ENCODE results near the gene FARSB. TPM values are rescaled to one million over a fixed set of nuclear protein-coding genes. Genes with fewer than 3 reads are reported as not detected.
"Not testable (repeated sequence)": the region's sequence is repeated elsewhere in the genome, so short reads cannot be mapped to it uniquely, and the experiment has no call there.

FARSB gene
- total and polyA plus RNA-seq, 2 donors: 15.1 to 17.1 TPM

DNA sequence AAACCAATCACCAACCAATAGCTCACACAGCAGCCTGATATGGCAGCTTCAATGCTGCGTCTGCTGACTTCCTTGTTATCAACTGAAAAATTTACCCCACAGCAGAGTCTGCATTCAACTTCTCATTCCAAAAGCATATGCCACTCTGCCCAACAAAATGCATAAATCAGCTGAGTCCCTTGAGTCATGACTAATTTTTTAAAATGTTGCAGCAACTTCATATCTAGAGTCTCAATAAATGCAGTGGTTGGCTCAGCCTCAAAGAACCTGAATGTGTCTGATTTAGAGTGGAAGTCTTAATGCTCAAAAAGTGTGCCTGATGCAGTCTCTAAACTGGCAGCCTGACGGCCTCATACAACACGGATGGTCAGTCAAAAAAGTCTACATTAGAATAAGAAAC is 46.5 kb downstream of the FARSB start:
- Histone ChIP-seq H3K4me3 (ENCODE audit: low read depth, low read length) (no peak overlapping the region), H3K36me3 (ENCODE audit: insufficient read depth) (no peaks in the 10 kb centered on the region), H3K4me1 (ENCODE audit: insufficient read depth) (no peaks in the 10 kb centered on the region), H3K27ac (ENCODE audit: low read depth) (no peak overlapping the region)
- WGBS: 87% methylated on average over 3 of the region's 3 CpGs
- no peak for DNase-seq (ENCODE audit: extremely low spot score)

DNA sequence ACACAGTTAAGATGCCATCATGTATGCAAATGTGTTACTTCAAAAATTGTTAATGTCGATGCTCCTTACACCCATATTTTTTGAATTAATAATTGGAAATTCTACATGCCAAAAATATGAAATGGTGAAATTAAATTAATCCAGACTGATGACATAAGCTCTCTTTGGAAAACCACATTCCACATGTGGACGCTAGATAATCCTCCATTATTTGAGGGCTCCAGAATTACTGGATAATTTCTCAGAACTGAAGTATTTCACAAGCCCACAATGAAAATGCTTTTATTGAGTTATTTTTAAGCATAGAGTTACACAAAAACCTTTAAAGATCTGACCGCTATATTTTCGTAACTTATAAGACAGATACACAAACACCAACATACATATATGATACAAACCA is 47.8 kb downstream of the FARSB start:
- H3K36me3 ChIP-seq (ENCODE audit: insufficient read depth): no peaks in the 10 kb centered on the region

DNA sequence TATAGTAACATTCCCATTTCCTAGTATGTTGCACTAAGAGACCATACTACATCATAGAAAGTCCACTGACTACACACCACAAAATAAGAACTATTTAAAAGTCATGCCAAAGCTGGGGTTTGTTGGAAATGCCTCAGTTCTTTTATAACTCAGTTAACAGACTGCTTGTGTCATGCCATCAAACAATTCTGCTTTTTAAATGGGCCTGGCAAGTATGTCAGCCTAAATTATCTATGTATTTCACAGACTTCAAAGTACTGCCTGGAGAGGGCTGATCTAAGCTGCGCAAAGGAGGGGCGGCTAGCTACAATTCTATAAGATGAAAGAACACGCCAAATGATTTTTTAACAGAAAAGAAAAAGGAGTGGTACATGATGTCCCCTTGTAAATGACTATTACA is 49.6 kb downstream of the FARSB start:
- no peak for DNase-seq (ENCODE audit: extremely low spot score)

More for the DNA sequence above, 47.8 kb downstream of the FARSB start:
- no peaks in the 10 kb centered on the region for H3K4me1 ChIP-seq (ENCODE audit: insufficient read depth)
- no peak overlapping the region for H3K27ac ChIP-seq (ENCODE audit: low read depth)
- 70% methylated on average over 4 of the region's 4 CpGs for WGBS
- no peak for DNase-seq (ENCODE audit: extremely low spot score)
- no peak overlapping the region for H3K4me3 ChIP-seq (ENCODE audit: low read depth, low read length)

DNA sequence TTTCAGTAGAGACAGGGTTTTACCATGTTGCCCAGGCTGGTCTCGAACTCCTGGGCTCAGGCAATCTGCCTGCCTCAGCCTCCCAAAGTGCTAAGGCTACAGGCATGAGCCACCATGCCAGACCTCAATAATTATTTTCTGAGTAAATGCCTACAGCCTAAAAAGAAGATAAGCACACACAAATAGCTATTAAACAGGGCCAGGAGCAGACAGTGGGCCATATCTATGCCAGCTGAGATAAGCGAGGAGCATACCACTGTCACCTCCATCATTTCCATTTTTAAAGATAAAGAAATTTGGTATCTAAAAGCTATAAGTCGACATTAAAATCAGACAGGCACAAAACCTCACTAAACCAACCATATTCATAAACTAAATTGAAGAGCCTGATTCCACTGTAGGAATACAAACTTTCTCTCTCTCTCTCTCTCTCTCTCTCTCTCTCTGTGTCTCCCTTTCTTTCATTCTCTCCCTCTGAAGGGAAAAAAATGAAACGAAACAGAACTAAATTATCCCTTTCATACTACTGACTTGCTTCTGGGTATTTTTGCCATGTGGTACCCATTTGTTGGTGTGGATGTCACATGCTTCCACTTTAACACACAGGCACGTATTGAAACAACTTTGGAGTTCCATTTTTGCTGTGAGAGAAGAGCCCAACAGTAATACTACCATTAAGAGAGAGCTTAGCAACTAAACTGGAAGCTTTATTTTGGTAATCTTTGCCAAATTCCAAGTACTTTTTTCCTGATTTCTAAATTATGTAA is 51.0 kb downstream of the FARSB start:
- no peak overlapping the region for H3K4me3 ChIP-seq (ENCODE audit: low read depth, low read length)
- no peak overlapping the region for H3K27ac ChIP-seq (ENCODE audit: low read depth)
- no peaks in the 10 kb centered on the region for H3K36me3 ChIP-seq (ENCODE audit: insufficient read depth)
- DNase-seq (ENCODE audit: extremely low spot score): no peak
- 85% methylated on average over 5 of the region's 5 CpGs for WGBS
- no peaks in the 10 kb centered on the region for H3K4me1 ChIP-seq (ENCODE audit: insufficient read depth)

More for the DNA sequence above, 49.6 kb downstream of the FARSB start:
- H3K36me3 ChIP-seq (ENCODE audit: insufficient read depth): no peaks in the 10 kb centered on the region
- H3K4me3 ChIP-seq (ENCODE audit: low read depth, low read length): no peak overlapping the region
- H3K27ac ChIP-seq (ENCODE audit: low read depth): no peak overlapping the region
- 95% methylated on average over 3 of the region's 3 CpGs for WGBS
- no peaks in the 10 kb centered on the region for H3K4me1 ChIP-seq (ENCODE audit: insufficient read depth)

DNA sequence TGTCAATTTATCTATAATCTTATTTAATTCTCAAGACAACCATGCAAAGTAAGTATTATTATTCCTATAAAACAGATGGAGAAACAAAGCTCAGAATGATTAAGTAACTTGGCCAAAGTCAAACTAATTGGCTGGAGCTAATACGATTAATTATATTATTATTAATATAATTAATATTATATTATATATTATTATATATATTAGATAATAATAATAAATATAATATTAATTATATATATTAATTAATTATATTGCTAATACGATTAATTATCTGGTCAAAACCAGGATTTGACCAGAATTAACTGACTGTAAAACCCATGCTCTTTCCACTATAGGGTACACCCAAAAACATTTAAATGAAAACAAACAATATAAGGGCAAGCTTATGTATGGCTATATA is 52.4 kb downstream of the FARSB start:
- 98% methylated on average over 2 of the region's 2 CpGs for WGBS
- H3K27ac ChIP-seq (ENCODE audit: low read depth): no peak overlapping the region
- DNase-seq (ENCODE audit: extremely low spot score): no peak
- H3K4me3 ChIP-seq (ENCODE audit: low read depth, low read length): no peak overlapping the region
- H3K36me3 ChIP-seq (ENCODE audit: insufficient read depth): no peaks in the 10 kb centered on the region
- no peaks in the 10 kb centered on the region for H3K4me1 ChIP-seq (ENCODE audit: insufficient read depth)

DNA sequence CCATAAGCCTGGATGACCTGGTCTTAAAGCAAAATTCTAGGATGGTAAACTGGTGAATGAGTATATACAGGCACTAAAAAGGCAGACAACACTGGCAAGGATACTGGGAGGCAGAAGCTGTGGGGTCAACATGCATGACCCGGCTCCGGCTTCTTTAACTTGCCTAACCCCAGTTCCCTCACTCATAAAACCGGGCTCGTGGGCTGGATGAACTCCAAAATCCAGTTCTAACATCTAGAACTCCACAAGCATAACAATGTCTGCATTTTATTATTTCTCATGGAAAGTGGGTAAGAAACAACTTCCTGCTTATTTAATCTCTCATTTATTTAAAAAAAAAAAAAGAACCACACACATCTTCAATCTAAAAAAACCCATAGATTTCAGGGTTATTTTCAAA is 57.3 kb downstream of the FARSB start:
- DNase-seq (ENCODE audit: extremely low spot score): no peak
- 56% methylated on average over 4 of the region's 4 CpGs for WGBS
- no peaks in the 10 kb centered on the region for H3K36me3 ChIP-seq (ENCODE audit: insufficient read depth)
- no peak overlapping the region for H3K4me3 ChIP-seq (ENCODE audit: low read depth, low read length)
- H3K27ac ChIP-seq (ENCODE audit: low read depth): no peak overlapping the region
- no peaks in the 10 kb centered on the region for H3K4me1 ChIP-seq (ENCODE audit: insufficient read depth)

DNA sequence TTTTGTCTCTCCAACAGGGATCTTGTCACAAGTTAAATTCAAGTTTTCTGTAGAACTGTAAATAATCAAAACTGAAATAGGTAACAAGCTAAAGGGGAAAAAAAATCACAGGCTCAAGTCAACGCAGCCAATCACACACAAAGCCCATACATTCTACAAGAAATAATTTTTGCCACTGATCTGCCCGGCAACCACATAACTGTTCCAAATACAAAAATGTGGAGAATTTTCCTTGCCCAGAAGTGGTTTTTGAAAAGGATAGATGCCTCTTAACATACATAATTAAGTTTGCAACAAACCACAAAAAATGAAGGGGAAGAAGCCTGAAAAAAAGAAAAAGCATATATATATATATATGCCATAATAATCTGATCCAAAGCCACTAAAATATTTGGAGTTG is 60.3 kb downstream of the FARSB start:
- WGBS: 91% methylated on average over 2 of the region's 2 CpGs
- H3K4me1 ChIP-seq (ENCODE audit: insufficient read depth): no peaks in the 10 kb centered on the region
- no peak overlapping the region for H3K27ac ChIP-seq (ENCODE audit: low read depth)
- DNase-seq (ENCODE audit: extremely low spot score): no peak
- H3K36me3 ChIP-seq (ENCODE audit: insufficient read depth): peaks cover 4% of the 10 kb centered on the region
- no peak overlapping the region for H3K4me3 ChIP-seq (ENCODE audit: low read depth, low read length)

DNA sequence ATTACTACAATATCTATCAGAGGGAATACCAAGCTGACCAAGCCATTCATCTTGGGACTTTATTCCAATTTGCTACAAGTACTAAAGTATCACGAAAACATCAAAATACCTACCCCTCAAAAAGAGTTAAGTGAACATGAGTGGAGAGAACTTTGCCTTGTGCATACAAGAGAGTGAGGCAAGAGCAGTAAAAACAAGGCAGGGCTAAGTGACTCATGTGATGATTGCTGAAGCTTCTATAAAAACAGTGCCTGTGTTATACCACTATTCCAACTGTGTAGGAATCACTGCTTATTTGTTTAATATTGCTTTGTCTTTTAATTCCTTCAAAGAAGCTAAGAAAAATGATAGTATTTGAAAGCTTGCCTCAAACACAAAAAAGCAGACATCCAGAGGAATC is 61.2 kb downstream of the FARSB start:
- Histone ChIP-seq H3K4me1 (ENCODE audit: insufficient read depth) (no peaks in the 10 kb centered on the region), H3K36me3 (ENCODE audit: insufficient read depth) (peaks cover 4% of the 10 kb centered on the region), H3K27ac (ENCODE audit: low read depth) (no peak overlapping the region), H3K4me3 (ENCODE audit: low read depth, low read length) (no peak overlapping the region)
- 96% methylated on average over 1 of the region's 1 CpG for WGBS
- DNase-seq (ENCODE audit: extremely low spot score): no peak

DNA sequence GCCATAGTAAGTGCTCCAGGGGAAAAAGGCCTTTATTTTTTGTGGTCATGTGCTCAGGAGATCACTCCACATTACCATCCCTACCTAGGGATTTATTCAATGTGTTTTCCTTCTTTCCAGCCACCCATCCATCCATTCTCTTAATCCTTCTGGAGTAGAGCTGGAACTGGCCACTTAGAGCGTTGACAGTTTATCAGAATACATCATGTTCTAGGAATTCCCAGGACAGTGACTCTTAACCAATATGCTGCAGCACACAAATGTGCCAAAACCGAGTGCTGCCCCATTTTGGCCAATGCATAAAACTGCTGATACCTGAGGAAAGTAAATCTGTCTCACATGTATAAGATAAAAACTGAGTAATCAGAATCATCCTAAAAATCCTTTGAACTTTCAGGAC is 63.7 kb downstream of the FARSB start:
- H3K4me3 ChIP-seq (ENCODE audit: low read depth, low read length): no peak overlapping the region
- no peak overlapping the region for H3K27ac ChIP-seq (ENCODE audit: low read depth)
- 82% methylated on average over 2 of the region's 2 CpGs for WGBS
- DNase-seq (ENCODE audit: extremely low spot score): no peak
- H3K36me3 ChIP-seq (ENCODE audit: insufficient read depth): peaks cover 4% of the 10 kb centered on the region
- H3K4me1 ChIP-seq (ENCODE audit: insufficient read depth): no peaks in the 10 kb centered on the region

DNA sequence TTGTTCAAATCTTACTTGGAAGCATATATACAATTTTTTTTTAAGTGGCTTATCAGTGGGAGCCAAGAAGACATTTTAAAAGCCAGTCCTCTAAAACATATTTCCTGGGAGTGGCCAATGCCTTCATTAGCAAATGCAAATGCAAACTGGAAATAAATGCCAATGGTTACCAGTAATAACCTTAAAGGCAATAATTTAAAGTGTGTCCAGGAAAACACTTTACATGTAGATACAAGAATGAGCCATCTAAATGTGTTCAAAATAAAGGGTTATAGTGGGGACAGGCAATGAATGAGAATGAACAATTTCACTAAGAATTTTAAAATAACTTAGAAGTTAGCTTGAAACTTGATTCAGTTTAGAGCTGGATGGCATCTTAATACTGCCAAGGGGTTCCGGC is 64.2 kb downstream of the FARSB start:
- Histone ChIP-seq H3K27ac (ENCODE audit: low read depth) (no peak overlapping the region), H3K36me3 (ENCODE audit: insufficient read depth) (peaks cover 4% of the 10 kb centered on the region), H3K4me1 (ENCODE audit: insufficient read depth) (no peaks in the 10 kb centered on the region), H3K4me3 (ENCODE audit: low read depth, low read length) (no peak overlapping the region)
- WGBS: 95% methylated on average over 1 of the region's 1 CpG
- DNase-seq (ENCODE audit: extremely low spot score): no peak

DNA sequence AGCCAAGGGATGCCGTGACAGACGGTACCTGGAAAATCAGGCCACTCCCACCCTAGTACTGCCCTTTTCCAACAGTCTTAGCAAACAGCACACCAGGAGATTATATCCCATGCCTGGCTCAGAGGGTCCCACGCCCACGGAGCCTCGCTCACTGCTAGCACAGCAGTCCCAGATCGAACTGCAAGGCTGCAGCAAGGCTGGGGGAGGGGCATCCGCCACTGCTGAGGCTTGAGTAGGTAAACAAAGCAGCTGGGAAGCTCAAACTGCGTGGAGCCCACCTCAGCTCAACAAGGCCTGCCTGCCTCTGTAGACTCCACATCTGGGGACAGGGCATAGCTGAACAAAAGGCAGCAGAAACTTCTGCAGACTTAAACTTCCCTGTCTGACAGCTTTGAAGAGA is 71.3 kb downstream of the FARSB start:
- 97% methylated on average over 8 of the region's 8 CpGs for WGBS

DNA sequence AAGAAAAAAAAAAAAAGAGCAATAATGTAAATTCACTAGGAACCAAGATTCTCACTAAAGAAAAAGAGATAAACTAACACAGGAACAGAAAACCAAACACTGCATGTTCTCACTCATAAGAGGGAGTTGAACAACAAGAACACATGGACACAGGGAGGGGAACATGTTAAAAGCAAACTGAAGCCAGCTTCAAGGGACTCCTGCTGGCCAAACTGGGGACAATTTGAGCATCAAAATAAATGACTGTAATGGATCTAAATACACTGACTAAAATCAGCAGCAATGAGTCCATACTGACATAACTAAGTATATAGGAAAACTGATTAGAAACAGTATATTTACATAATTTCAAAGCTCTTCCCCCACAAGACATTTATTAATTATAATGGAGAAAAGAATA is 73.0 kb downstream of the FARSB start:
- Histone ChIP-seq H3K4me3 (ENCODE audit: low read depth, low read length) (no peak overlapping the region), H3K36me3 (ENCODE audit: insufficient read depth) (no peaks in the 10 kb centered on the region), H3K4me1 (ENCODE audit: insufficient read depth) (no peaks in the 10 kb centered on the region), H3K27ac (ENCODE audit: low read depth) (no peak overlapping the region)
- DNase-seq (ENCODE audit: extremely low spot score): no peak

More for the DNA sequence above, 71.3 kb downstream of the FARSB start:
- H3K27ac ChIP-seq (ENCODE audit: low read depth); DNase-seq (ENCODE audit: extremely low spot score); H3K4me1 ChIP-seq (ENCODE audit: insufficient read depth); H3K4me3 ChIP-seq (ENCODE audit: low read depth, low read length); H3K36me3 ChIP-seq (ENCODE audit: insufficient read depth): not testable (repeated sequence)

DNA sequence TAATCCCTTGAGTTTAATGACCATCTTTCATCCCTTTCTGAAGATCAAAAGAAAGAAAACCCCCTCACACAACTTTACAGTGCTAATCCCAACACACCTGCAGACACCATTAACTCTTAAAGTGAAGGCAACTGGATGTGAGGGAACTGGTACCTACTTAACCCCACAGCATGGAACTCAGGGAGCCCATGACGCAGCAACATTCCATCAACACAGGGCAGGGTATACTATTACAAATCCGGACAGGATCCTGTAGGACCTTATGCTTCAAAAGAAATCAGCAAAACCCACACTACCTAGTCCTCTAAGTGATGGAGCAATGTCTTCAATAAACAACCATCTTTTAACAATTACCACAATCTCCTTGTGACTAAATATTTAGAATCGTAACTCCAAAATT is 78.6 kb downstream of the FARSB start:
- Histone ChIP-seq H3K36me3 (ENCODE audit: insufficient read depth) (no peaks in the 10 kb centered on the region), H3K27ac (ENCODE audit: low read depth) (no peak overlapping the region), H3K4me1 (ENCODE audit: insufficient read depth) (no peaks in the 10 kb centered on the region), H3K4me3 (ENCODE audit: low read depth, low read length) (no peak overlapping the region)
- WGBS: 79% methylated on average over 3 of the region's 3 CpGs
- DNase-seq (ENCODE audit: extremely low spot score): no peak

DNA sequence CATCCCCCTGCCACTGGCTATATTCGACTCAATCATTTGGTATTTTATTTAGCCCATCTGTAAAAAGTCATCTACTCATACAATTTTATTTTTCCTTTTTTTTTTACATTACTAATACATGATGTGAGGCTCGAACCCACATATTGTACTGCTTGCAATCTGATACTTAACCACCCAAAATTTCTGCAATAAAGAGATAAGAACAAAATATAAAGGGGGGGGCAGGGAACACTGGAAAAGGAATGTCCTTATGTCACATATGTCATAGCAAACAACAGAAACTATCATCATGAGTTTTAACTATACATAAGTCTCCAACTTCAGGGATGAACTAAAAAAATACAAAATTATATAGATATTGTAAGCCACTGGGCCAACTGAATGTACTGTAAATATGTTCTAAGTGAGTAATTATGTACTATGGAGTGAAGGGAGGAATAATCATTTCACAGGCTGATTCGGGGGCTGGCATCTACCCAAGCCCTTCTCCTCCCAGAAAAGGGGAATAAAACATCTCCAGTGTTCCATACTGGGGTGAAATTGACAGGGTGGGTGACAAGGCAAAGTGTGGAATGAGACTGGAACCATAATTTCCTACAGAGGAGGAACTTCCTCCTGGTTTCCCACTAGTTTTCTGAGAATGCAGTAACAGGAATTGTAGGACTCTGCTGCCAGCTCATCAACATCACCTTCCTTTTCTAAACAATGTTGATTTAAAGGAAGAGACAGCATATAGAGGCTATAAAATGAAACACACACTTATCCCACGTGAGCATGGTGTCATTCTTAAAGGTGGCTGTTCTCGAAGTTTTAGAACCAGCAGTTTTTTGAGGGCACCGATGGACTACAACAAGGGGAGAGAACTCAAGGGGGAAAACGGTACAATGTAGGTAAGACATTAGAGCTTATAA is 79.5 kb downstream of the FARSB start:
- no peaks in the 10 kb centered on the region for H3K36me3 ChIP-seq (ENCODE audit: insufficient read depth)
- DNase-seq (ENCODE audit: extremely low spot score): no peak
- H3K4me3 ChIP-seq (ENCODE audit: low read depth, low read length): no peak overlapping the region
- no peaks in the 10 kb centered on the region for H3K4me1 ChIP-seq (ENCODE audit: insufficient read depth)
- WGBS: 74% methylated on average over 7 of the region's 7 CpGs
- H3K27ac ChIP-seq (ENCODE audit: low read depth): no peak overlapping the region
